Globus pallidus (tissue), 1 donor: ENCODE measurements around the gene HHEX.

Source experiments
- DNase-seq: peaks from one replicate; pipeline ENCODE4 v3.0.0-alpha.2; 2015; ENCODE audit warnings: low spot score

The HHEX gene

DNA sequence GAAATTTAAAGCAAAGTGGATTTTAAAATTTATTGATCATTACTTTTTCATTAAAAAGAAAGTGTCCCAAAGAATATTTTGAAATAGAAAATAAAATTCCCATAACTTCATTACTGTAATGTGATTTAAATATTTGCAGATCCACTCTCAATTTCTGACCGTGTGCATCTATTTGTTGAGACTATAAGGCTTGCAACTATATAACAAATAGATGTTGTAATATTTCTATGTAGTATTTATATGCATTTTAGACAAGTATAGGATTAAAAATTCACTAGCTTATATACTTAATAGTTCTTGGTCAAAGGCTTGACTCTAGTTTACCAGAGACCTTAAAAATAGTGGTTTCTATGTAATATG lies 3.8 kb downstream of the HHEX start:
- DNase-seq, result no peak

DNA sequence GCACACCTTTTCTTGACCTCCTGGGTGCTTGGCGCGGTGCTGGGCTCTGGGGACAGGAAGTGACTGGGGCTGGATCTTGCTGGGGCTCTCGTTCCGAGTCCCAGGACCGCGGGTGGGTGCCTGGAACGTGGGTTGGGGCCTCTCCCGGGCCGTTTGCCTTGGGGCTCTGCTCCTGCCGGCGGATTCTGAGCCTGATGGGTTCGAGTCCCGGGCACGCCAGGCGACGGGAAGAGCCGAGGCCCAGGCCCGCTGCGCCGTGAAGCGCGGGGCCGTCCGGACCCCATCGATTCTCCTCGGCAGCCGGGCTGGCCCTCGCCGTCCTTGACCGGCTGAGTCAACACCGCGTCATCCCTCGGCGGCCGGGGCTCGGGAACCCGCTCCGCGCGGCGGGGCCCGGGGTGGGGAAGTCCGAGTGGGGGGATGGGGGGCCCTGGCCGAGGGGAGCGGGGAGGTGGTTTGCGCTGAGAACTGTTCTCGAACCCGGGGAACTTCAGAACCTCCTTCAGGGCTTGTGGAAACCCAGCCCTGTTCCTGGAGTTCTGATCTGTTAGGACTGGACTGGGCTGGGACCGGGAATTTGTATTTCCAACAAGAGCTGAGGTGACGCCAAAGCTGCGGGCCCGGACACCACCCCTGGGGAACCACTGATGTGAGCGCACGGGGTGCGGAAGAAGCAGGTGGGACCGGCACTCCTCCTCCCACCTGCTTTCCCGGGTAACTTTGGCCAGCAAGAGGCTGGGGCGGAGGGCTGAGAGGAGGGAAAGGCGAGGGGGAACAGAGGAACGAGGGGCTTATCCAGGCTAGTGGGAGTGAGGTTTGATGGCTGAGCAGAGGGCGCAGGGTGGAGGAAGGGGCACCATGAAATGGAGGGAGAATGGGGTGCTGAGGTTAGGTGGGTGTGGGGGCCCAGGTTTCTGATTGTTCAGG lies 6.2 kb downstream of the HHEX start:
- DNase-seq, result no peak

DNA sequence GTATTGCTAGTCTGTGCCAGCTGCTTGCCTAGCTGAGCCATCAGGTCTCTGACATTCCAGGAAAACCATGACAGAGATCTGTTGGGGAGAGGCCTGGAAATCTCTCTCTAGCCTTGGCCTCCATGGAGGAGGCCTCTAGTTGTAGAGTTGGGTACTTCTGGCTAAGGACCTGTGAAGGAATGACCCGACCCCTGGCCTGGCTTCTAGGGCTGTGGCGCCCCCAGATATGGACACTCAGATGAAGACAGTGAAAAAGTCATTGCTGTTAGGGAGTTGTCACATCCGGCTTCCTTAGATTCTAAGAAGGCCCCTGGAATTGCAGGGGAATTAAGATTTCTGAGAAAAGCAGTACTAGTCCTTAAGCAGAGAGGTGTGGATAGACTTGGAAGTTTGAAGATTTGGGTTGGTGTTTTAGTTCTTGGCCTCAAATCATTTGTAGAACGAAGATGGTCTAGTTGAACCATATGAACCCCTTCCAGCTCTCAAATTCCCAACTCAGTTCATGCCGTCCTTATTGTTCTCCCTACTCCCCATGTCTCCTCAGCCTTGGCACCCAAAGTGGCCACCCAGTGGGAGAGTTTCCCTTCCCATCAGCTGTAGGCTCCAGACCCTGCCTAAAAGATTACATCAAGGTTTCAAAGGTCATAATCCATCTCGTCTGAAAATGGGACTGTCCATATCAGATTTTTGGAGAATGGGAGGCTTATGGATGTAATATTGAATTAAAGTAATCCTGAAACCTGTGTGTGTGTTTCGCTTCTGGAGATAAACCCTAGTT lies 7.0 kb downstream of the HHEX start:
- no peak for DNase-seq

DNA sequence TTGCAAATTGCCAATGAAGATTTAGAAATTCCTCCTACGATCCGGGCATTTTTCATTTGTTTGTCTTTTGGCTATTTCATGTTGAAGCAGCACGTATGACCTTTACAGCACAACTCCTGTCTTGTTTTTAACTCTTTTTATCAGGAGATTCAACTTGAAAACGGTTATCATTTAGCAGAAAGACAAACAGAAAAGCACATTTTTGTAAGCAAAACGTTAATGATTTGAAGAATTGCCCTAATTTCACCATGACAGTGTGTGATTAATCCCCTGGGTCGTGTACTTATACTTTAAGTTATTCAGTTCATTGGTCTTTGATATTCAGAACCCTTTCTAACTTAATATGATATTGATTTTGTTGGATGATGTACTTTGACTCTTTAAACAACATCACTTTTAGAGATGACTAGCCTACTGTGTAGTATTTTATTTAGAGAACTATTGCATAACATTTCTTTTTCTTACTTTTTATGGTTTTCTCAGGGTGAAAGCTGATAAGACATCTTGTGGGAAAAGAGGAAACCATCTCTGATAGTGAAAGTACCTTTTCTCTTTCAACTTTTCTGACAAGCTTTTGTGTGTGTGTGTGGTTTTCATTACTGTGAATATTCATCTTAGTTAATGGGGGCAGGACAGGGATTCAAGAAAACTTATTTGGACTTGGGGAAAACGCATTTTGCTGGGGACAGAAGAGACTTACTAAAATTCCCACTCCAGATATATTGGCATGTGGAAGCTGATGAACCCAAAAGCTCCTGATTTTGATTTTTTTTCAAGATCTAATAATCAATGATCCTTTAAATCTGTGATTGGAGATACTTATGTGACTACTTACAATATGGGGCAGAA lies 8.1 kb downstream of the HHEX start:
- no peak for DNase-seq

DNA sequence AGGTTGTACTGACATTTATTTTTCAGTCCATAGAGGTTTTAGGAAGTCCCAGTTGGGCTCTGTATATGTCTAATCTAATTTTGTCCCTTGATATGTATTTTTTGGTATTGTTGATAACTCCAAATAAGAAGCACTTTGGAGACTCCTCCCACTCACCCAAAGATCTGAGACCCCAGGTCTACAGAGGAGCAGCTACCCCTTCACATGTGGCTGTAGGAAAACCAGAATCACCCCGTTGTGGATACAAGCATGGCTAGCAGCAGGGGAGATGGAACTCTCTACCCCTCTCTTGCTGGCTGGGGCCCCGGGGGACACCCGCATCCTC lies 9.4 kb downstream of the HHEX start:
- no peak for DNase-seq

DNA sequence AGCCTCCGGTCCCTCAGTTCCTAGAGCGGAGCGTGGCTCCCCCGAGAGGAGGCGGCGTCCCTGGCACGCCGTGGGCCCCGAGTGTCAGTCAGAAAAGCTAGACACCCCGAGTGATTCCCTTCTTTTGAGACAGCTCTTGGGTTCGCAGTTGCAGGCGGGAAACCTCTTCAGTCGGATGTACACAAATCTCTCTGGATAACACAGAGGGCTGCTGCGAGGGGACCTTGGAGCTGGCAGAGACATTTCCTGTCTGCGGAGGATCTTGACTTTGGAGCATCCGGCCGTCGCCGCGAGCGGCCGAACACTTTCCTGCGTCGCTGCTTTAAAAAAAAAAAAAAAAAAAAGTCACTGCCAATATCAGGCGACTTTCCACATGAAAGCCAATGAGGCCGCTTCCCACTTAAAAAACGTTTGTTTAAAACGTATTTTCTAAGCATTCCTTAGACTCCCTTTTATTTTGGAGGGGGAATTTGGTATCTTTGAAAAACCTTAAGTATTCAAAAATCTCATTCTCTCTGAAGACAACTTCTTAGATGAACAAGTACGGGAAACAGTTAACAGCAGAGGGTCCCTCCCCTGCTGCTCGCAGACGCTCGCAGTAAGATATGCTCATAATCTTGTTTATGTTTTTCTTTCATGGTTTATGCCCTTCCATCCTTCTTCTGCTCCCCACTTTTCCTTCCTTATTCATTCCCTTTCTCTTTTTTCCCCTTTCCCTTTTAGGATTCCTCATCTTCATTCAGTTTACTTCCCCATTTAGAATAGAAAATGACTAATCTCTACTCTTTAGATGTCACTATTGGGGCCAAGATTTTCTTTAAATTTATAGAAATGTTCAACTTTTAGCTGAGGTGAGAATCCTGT lies 10.0 kb downstream of the HHEX start:
- no peak for DNase-seq

DNA sequence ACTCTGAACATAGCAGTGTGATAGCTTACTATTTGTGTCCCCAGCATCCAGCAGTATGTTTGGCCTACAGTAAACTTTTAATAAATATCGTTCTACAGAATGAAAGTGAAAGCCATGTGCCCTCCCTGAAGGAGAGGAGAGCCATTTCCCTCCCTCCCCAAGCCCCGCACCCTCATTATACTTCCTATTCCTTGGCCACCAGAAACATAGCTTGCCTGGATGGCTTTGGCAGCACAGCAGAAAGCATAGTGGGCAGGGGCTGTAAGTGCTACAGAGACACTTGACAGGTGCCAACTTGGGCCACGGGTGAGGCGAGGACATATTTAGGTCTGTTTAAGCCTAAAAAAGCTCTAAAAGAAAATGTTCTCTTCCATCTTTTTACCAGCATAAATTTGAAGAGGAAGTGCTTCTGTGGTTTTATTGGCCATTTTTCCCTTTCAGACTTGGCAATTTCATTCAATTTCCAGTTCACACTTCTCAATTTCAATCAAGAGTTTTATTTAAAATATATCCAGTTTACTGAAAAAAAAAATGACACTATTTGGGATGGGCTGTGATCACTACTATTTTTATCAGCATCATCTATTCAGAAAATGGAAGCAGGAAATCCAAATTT lies 12.7 kb downstream of the HHEX start:
- DNase-seq, result no peak

DNA sequence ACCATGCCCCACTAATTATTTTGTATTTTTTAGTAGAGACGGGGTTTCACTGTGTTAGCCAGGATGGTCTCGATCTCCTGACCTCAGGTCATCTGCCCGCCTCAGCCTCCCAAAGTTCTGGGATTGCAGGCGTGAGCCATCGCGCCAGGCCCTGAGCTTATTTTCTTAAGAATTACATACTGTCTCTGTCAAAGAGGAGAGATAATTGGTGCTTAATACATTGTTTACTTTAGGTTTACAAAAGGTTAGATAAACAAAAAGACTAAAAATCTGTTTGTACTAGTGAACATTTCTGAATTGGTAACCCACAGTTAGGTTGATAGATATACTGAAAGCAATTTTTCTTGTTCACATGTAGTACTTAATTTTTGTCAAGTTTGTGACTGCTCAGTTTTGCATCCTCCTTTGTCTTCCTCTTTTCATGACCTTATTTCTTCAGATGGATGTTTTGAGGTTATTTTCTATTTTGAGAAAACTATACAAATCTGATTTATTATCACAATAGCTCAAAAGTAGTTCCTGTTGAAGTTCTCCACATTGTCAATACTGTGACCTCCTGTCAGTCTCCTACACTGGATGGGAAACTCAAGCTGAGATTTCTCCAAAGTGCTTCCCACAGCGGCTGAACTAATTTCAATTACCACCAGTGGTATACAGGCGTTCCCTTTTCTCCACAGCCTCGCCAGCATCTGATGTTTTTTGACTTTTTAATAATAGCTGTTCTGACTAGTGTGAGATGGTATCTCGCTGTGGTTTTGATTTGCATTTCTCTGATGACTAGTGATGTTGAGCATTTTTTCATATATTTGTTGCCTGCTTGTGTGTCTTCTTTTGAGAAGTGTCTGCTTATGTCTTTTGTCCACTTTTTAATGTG lies 22.5 kb downstream of the HHEX start:
- DNase-seq, result no peak

DNA sequence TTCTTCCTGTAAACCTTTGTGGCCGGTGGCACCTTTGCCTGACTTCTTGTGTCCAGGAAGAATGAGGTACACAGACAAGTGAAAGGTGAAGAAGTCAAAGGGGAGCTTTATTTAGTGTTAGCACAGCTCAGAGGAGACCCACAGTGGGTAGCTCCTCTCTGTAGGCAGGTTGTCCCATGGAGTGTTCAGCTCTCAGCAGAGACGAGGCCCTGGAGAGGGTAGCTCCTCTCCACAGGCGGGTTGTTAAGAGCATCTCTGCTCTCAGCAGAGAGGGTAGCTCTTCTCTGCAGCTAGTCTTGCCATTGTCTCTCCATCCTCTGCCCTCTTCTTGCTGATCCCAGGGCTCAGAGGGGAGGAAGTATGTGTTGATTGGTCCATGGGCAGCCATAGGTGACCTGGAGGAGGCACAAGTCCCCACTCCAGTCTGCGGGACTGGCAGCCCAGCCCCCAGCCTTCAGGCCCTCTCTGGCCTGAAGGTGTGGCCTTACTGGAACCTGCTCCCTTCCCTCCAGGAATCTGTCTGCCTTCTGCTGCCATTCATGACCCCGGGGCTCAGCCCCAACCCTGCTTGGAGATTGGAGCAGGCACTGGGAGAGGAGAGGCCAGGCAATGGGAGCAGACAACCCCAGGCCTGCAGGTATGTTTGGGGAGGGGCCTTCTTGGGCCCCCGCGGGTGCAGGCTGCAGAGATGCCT lies 24.5 kb downstream of the HHEX start:
- no peak for DNase-seq

DNA sequence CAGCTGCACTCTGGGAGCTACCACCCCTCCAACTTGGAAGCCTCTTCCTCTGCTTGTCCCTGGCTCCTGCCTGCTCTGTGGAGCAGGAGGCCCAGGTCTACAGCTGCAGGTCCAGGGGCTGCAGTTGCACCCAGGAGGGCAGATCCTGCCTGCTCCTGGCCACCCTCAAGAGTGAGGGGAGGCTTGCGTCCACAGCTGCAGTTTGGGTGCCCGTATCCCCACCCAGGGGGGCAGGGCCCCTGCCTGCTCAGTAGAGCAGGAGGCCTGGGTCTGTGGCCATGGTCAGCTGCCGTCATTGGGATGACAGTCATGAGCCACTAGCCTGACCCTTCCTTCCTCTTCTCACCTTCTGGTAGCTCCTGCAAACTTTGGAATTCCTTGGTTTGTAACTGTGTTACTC lies 25.1 kb downstream of the HHEX start:
- no peak for DNase-seq

DNA sequence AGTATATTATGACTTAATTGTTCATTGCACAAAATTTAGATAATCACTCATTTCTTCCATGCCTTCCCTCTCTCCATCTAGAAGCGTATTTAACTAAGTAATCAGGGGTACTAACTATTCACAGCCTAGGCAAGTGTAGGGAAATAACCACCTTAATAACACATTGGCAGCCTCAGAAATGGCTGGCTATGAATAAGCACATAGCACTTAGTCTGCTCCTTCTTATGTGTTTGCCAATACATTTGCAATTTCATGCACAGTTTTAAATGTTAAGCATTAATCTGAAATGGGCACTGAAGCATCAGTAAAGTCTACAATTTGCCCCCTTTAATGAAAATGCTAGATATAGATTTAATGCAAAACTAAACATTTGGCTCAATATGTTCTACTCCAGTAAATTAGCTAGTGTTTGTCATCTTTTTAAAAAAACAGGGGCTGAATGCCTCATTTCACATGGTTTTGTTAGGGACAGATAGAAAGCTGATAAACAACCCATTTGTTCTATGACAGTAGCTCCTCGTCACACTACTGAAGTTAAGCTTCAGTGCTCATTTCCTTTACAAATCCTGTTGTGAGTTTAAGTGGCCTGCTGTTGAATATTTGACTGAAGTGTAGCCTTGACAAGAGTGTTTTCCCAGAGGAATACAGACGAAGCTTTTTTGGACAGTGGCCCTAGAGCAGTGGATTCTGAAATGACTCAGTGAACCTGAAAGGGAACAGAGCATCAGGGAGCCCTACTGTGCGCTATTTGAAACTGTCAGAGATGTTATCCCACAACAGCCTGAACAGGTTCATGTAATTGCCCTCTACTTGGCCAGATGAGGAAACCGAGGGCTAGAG lies 30.5 kb downstream of the HHEX start:
- no peak for DNase-seq

DNA sequence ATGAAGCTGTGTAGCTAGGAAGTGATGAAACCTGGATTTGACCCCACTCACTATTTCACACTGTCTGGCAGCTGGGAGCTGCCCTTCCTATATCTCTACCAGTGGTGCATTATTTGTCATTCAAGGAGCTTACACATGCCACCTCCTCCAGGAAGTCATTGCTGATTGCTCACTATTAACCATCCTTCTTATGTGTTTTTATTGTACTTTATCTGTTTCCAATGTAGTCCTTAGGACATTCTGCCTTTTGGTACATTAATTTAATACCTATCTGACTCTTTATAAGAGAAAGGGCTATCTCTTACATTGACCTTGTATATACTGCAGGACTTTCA lies 31.0 kb downstream of the HHEX start:
- DNase-seq, result no peak

DNA sequence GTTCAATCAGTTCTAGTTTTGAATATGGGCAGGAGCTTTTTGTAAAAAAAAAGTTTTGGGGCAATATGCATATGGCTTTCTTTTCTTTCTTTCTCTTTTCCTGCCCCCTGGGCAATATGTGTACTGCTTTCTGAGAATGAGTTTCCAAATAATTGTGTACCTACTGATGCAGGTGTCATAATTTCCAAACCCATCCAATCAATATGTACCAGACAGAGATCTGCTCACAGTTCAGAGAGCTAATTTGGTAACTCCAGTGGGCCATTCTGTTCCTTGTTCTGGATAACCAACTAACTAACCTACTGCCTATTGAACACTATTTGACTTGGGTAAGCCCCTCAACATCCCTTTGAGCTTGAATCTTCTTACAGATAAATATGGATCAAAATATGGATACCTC lies 32.6 kb downstream of the HHEX start:
- DNase-seq, result no peak

DNA sequence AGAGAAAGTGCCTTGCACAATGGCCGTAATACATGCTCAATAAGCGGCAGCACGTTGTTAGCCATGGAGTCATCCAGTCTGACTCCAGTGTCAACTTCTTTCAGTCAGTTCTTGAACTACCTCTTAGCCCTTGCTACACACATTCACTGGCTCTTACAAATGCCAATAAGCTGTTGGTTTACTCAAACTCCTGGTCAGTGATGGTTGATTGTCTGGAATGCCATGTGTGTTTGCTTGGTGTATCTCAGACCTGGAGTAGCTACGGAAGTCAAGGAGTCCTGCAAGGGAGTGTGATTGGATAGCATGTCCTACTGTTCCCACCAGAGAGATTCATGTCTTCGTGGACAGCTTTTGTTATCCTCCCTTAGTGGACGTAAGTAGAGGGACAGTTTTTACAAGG lies 37.4 kb downstream of the HHEX start:
- DNase-seq, result no peak

DNA sequence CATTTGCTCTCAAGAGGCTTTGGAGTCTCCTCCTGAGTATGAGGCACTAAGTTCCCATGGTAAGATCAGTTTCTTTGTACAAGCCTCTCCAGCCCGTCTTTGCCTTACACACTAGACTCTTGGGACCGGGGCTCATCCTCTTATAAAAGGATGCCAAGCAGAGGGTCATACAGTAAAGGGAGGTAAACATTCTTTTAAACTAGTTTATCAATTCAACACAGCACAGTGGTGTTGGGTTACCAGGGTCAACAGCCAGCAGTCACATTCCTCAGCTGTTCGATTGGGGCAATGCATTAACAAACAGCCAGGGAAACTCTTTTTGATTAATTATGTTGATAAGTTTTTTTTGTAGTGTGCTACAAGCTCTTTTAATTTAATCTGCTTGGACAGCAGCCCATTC lies 37.8 kb downstream of the HHEX start:
- no peak for DNase-seq

DNA sequence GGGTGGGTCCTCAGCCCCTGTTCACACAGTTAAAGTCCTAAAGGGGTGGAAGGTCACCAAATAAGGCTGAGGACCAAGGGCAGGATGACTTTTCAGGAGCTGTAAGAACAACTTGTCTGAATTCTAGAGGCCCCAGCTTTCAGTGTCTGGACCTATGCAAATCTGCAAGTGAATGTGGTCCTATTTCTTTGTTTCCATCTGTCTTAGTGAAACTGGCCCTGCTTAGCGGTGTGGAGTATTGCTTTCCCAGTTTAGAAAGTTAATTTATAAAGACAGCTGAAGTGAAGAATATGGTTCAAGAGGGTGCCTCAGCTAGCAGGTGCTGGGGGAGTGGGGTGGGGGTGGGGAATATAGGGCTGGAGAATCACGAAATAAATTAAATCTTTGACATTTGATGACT lies 40.1 kb downstream of the HHEX start:
- no peak for DNase-seq

DNA sequence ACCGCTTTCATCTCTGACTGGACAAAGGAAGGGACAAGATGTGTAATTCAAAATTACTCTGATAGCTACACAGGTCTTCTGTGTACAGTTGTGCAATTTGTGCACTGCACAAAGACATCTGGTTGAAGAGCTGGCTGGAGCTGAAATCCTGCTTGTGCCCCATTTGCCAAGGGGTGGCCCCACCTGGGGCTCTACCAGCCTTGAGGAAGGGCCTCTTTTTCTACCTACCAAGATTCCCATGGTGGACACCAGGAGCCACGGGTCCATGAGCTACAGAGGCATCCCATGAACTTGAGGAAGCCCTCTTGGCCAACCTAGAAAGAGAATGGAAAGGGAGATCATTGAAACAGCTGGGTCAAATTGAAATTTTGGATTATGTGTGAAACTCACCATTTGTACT lies 43.2 kb downstream of the HHEX start:
- DNase-seq, result no peak

DNA sequence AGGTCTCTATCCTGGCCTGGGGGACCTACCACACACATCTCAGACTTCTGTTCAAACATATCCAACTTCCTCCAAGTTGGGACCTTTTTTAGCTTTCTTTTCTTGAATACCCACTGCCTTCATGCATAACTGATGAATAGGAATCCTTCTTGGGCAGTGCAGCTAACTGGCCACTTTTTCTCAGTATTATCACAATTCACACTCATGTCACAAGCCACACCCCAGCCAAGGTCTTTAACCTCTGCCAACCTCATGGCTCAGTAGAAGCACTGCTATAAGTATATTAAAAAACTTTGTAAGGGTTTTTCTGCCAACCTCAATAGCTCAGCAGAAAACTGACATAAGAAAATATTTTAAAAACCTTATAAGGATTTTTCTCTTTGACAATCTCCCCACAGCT lies 44.5 kb downstream of the HHEX start:
- DNase-seq, result no peak

DNA sequence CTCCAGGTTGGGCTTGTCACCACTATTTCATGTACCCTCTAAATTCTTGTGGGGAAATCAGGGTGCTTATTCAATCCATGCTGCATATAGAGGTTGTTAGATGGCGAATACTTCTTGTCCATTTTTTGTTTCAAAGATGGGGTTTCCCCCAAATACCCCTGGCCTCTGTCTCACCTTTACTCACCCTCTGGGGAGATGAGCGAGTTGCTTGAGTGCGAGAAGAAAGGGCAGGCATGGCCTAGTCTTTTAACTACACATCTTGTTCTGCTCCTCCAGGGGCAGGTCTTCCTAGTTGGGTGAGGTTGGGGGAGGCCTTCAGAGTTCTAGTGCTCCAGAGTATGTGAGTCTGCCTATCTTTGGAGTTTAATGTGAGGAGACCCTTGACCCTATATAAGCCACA lies 46.2 kb downstream of the HHEX start:
- DNase-seq, result no peak
